Ovary (tissue), 3 donors: ENCODE results near the gene ST3GAL4.

ENCODE experiments used
- EP300 ChIP-seq: sonication (generic); formaldehyde crosslinking; IDR thresholded peaks from one replicate; pipeline ENCODE4 v1.6.1; 2017; ENCODE audit warnings: antibody characterized with exemption
- TF ChIP-seq, protein P1 (sequence below), 3 donors: fragments of 450-650 bp in 2 of 3; fragments of 200-600 bp in 1 of 3; IDR thresholded peaks; one replicate each; pipeline versions ENCODE4 v1.5.1 to v1.8.0; 2016 to 2022; ENCODE audit warnings: antibody characterized with exemption in 3 of 3, mild to moderate bottlenecking in 1 of 3
- donor health status: DM: no; HTN: no; CAD: no.

DNA sequence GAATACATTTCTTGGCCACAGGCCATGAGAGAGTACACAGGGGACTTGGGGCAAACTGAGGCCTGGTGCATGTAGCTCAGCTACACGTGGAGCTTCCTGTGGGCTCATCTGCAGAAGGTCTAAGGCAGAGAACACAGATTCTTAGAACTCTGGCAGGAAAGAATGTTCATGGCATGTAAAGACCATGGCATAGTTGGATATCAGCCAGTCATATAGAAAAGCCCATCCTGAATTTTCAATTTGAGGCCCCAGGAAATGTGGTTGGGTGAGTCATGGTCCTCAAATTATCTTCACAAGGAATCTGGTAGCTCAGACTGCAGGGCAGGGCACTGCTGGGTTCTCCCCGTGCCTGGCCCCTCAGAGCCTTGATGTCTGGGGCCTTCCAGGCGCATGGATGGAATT is 13.7 kb upstream of the ST3GAL4 start:
- TF ChIP-seq, protein P1, sequence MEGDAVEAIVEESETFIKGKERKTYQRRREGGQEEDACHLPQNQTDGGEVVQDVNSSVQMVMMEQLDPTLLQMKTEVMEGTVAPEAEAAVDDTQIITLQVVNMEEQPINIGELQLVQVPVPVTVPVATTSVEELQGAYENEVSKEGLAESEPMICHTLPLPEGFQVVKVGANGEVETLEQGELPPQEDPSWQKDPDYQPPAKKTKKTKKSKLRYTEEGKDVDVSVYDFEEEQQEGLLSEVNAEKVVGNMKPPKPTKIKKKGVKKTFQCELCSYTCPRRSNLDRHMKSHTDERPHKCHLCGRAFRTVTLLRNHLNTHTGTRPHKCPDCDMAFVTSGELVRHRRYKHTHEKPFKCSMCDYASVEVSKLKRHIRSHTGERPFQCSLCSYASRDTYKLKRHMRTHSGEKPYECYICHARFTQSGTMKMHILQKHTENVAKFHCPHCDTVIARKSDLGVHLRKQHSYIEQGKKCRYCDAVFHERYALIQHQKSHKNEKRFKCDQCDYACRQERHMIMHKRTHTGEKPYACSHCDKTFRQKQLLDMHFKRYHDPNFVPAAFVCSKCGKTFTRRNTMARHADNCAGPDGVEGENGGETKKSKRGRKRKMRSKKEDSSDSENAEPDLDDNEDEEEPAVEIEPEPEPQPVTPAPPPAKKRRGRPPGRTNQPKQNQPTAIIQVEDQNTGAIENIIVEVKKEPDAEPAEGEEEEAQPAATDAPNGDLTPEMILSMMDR (IDR thresholded peaks at IDR 0.05) = no peak
- TF ChIP-seq EP300 = no peak
